WTC11 (cell line): ENCODE results near the gene HEY2.

ENCODE experiments used
- CTCF ChIP-seq: fragments of 200-600 bp; IDR thresholded peaks from 2 replicates; pipeline ENCODE4 v1.8.0; 2022; ENCODE audit warnings: antibody characterized with exemption
- ELF4 ChIP-seq: sonication (generic); formaldehyde crosslinking; IDR thresholded peaks from 2 replicates; pipeline ENCODE4 v1.8.1; 2022; ENCODE audit warnings: low read depth, mild to moderate bottlenecking, moderate library complexity, missing genetic modification reagents

GRCh38 chr6:125711013-125711675 lies 38.3 kb upstream of the HEY2 start:
- TF ChIP-seq CTCF: no peak
- TF ChIP-seq ELF4: no peak
